Activated CD8-positive, alpha-beta memory T cell treated with anti-CD3 and anti-CD28 coated beads, Interleukin-2, amount 10 ng/mL, durations not matched to agents 7 days and 5 days (primary cell): ENCODE measurements around the gene BTN3A1. TPM values are rescaled to one million over a fixed set of nuclear protein-coding genes. Genes with fewer than 3 reads are reported as not detected.
A peak's percentile ranks its signal among the peaks of the same experiment; 100 is the strongest.

ENCODE experiments used
- ATAC-seq: fragments of 150-1000 bp; cut with Tn5 transposase; one replicate; pipeline ENCODE4 v1.10.0; 2021; ENCODE audit warnings: moderate library complexity
- CTCF ChIA-PET: fragments of 350-600 bp; sonication (Branson Sonifier 250); formaldehyde crosslinking; loops from one replicate; lab custom pipeline; 2021; ENCODE audit warnings: antibody characterized with exemption; lab: Charles Lee
- DNase-seq: peaks from one replicate; pipeline ENCODE4 v3.0.0-alpha.2; 2020
- H3K27ac Mint-ChIP-seq: one replicate; pipeline ENCODE4 v1.8.0; 2021; ENCODE audit warnings: mild to moderate bottlenecking, mixed read lengths
- H3K27me3 Mint-ChIP-seq: one replicate; pipeline ENCODE4 v1.8.0; 2021; ENCODE audit warnings: mixed read lengths
- H3K36me3 Mint-ChIP-seq: one replicate; pipeline ENCODE4 v1.8.0; 2021; ENCODE audit warnings: mild to moderate bottlenecking, mixed read lengths
- H3K4me1 Mint-ChIP-seq: one replicate; pipeline ENCODE4 v1.8.0; 2021; ENCODE audit warnings: mixed read lengths
- H3K4me3 Mint-ChIP-seq: one replicate; pipeline ENCODE4 v1.8.0; 2021; ENCODE audit warnings: mild to moderate bottlenecking, moderate library complexity, mixed read lengths
- H3K9me3 Mint-ChIP-seq: one replicate; pipeline ENCODE4 v1.8.0; 2022; ENCODE audit warnings: low read depth, mixed read lengths
- total RNA-seq, 2 experiments: library from RNA; stranded (reverse); gene quantifications; one replicate each; pipeline ENCODE4 v1.2.3, GENCODE V29; 2021

Gene BTN3A1
- total RNA-seq, 2 experiments from 2014 or later, result 47.6 to 64.7 TPM

DNA sequence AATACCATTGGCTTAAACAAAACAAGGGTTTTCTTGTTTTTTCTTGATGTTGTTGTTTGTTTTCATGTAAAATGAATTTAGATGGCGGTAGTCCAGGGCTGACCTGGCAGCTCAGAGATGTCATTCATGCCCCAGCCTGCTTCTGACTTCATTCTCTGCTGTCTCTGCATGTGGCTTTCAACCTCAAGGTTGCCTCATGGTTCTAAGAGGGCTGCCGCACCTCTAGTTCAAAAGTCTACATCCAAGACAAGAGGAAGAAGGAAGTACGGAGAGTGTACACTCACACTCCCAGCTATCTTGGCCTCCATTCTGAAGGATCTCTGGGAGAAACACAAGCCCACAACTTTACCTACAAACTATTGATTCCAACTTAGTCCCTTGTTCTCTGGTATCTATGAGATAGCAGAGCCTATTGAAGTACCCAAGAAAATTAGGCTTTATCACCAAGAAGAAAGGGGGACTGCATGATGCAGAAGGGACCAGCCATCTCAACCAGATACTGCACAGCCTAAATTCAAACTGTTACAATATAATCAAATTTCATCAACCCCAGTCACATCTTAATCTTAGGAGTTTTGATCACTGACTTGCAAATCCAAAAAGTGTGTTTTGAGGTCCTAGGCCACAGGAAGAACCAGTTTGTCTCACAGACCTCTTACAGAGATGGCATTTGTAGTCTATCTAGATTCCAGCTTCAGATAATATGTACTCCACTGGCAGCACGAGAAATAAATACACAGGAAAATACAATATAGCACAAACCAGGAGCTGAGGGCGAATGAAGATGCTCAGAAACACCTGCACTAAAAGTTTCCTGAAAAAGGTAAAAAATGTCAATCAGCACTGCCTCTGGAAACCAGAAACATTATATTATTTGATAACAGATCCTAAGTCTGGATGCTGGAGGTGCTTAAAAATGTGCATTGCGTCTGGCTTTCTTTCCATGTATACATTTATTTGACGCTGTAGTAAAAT, 37.4 kb downstream of the BTN3A1 start:
- Mint-ChIP-seq H3K4me1 (peaks cover 36% of the 10 kb centered on the region), H3K9me3 (peaks cover 2% of the 10 kb centered on the region), H3K27ac (peak overlapping the region; percentile 97), H3K4me3 (peak overlapping the region; percentile 98), H3K36me3 (peaks cover 21% of the 10 kb centered on the region), H3K27me3 (no peaks in the 10 kb centered on the region)
- DNase-seq, result no peak
- CTCF ChIA-PET, result interaction anchor here (0.8 to 1.3 kb wide), 2 partner anchors 14 to 36 kb away, joined by 3 to 4 read pairs; no protein-coding TSS in a partner anchor
- ATAC-seq, result no peak

DNA sequence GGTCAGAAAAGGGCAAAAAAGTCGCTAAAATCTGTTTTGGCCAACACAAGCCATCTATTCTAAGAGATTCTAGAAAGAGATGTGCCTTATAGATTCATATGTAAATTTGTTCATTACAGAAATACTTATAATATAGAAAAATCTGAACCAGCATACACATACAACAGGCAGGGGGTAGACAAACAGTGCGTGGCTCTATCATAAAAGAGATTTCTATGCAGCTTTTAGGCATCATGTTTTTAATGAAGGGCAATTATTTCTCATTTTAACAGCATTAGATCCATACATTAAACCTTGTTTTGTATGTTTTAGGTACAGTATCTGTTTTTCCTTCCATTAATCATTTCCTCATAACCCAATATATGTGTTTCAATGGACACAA, 38.9 kb downstream of the BTN3A1 start:
- peaks cover 51% of the 10 kb centered on the region for H3K4me1 Mint-ChIP-seq
- DNase-seq, result no peak
- CTCF ChIA-PET, result no interaction called here
- H3K9me3 Mint-ChIP-seq, result no peaks in the 10 kb centered on the region
- ATAC-seq, result no peak
- H3K27ac Mint-ChIP-seq, result peak overlapping the region; percentile 97
- H3K36me3 Mint-ChIP-seq, result peaks cover 34% of the 10 kb centered on the region
- H3K4me3 Mint-ChIP-seq, result peak overlapping the region; percentile 98
- no peaks in the 10 kb centered on the region for H3K27me3 Mint-ChIP-seq

DNA sequence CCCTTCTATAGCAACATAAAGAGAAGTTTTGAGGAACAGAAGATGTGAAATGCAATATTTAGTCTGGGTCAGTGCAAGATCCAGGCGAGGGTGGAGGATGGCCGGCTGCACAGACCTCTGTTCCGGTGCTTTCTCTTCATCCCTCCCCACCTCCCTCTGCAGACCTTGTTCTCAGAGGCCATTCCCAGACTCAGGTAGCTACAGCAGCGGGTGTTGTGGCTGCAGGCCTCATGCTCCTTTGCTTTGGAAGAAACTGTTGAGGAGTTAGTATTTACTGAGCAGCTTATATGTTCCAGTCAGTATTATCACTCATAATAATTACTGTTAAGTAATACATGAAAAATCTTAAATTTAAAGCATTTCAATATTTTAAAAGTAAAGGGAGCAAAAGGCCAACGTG, 39.9 kb downstream of the BTN3A1 start:
- H3K36me3 Mint-ChIP-seq, result peaks cover 41% of the 10 kb centered on the region
- DNase-seq, result peak; percentile 42
- peak overlapping the region; percentile 98 for H3K4me3 Mint-ChIP-seq
- CTCF ChIA-PET, result no interaction called here
- H3K27me3 Mint-ChIP-seq, result no peaks in the 10 kb centered on the region
- H3K27ac Mint-ChIP-seq, result peak overlapping the region; percentile 50
- ATAC-seq, result no peak
- H3K4me1 Mint-ChIP-seq, result peaks cover 58% of the 10 kb centered on the region
- H3K9me3 Mint-ChIP-seq, result no peaks in the 10 kb centered on the region

DNA sequence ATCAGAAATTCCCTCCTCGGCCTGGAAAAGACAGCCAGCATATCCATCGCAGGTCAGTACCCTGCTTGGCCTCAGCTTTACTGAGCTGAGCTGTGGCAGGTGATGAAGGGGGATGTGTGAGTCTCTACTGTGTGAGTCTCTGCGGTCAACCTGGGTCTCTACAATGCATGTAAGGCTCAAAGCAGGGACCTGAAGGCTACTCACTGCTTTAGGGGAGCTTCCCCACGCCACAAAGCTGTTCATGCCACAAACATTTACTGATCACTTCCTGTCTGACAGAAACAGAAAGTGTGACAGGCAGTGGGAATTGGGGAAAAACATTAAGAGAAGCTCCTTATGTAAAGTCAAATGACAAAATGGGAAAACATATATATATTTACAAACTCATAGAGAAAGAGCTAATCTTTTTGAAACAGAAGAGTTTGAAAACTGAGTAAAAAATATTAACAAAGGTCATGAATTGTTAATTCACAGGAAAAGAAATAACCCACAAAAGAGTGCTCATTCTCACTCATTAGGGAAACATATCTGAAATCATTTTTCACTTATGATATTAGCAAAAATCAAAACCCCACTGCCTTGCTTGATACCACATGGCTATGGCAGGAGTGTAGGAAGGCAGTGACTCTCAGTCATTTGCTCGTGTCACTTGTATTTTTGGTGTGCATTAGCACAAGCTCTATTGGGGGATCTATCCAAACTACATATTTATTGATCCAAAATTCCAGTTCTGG, 44.0 kb downstream of the BTN3A1 start:
- Mint-ChIP-seq H3K4me3 (peak overlapping the region; percentile 43), H3K36me3 (peaks cover 60% of the 10 kb centered on the region), H3K4me1 (peaks cover 49% of the 10 kb centered on the region), H3K9me3 (no peaks in the 10 kb centered on the region), H3K27me3 (no peaks in the 10 kb centered on the region), H3K27ac (peak overlapping the region; percentile 83)
- CTCF ChIA-PET, result interaction anchor here (0.6 to 1.9 kb wide), 6 partner anchors 40 to 124 kb away, joined by 3 to 4 read pairs (median 3); partner anchors contain the start of gene HMGN4
- ATAC-seq, result peak; percentile 94
- peak; percentile 78 for DNase-seq

DNA sequence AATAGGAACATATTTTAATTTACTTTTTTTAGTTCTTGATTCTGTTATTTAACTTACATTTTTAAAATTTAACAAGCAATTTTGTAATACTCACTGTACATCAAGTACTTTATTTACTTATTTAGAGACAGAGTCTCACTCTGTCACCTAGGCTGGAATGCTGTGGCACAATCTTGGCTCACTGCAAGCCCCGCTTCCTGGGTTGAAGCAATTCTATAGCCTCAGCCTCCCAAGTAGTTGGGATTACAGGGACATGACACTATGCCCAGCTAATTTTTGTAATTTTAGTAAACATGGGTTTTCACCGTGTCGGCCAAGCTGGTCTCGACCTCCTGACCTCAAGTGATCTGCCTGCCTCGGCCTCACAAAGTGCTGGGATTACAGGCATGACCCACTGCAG, 45.2 kb downstream of the BTN3A1 start:
- Mint-ChIP-seq H3K4me3 (no peak overlapping the region), H3K9me3 (no peaks in the 10 kb centered on the region), H3K27ac (no peak overlapping the region), H3K4me1 (peaks cover 43% of the 10 kb centered on the region), H3K27me3 (no peaks in the 10 kb centered on the region), H3K36me3 (peaks cover 67% of the 10 kb centered on the region)
- DNase-seq (no peak), ATAC-seq (no peak)
- CTCF ChIA-PET, result no interaction called here

DNA sequence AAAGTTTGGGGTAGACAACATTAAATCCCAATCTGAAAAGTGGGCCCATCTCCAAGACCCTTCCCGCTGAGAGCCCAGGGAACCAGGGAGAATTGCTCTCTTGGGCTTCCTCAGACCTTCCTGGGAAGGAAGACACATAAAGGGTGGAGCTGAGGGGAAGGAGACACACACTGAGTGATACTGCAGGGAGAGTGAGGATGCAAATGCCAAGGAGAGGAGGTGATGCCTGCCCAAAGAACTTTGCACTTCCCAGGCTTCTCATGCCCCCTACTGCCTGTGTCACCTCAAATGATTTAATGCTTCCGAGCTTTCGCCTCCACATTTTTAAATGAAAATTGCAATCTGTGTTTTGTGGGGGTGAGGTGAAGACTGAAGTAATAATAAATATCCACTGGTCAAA, 48.2 kb downstream of the BTN3A1 start:
- Mint-ChIP-seq H3K27me3 (no peaks in the 10 kb centered on the region), H3K36me3 (peaks cover 47% of the 10 kb centered on the region)
- no peak for ATAC-seq

DNA sequence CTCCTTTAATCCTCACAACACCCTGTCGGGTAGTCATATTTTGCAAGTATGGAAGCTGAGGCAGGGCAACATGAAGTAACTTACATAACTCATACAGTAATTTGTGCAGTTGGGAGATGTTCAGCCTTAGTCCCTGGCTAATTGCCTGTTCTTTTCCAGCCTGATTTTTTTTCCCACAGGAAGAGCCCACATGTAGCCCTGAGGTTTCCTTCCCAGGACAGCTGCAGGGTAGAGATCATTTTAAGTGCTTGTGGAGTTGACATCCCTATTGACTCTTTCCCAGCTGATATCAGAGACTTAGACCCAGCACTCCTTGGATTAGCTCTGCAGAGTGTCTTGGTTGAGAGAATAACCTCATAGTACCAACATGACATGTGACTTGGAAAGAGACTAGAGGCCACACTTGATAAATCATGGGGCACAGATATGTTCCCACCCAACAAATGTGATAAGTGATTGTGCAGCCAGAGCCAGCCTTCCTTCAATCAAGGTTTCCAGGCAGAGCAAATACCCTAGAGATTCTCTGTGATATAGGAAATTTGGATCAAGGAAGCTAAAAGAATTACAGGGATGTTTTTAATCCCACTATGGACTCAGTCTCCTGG, 50.7 kb downstream of the BTN3A1 start:
- no peak for ATAC-seq
- Mint-ChIP-seq H3K36me3 (peaks cover 30% of the 10 kb centered on the region), H3K27me3 (no peaks in the 10 kb centered on the region), H3K9me3 (no peaks in the 10 kb centered on the region), H3K4me1 (peaks cover 18% of the 10 kb centered on the region), H3K27ac (no peak overlapping the region), H3K4me3 (no peak overlapping the region)
- no peak for DNase-seq
- CTCF ChIA-PET, result interaction anchor here (1.0 kb wide), 1 partner anchor 21 kb away, joined by 3 read pairs; no protein-coding TSS in a partner anchor

More for the DNA sequence above, 48.2 kb downstream of the BTN3A1 start:
- DNase-seq, result no peak
- peaks cover 18% of the 10 kb centered on the region for H3K4me1 Mint-ChIP-seq
- H3K27ac Mint-ChIP-seq, result peak overlapping the region; percentile 8
- H3K4me3 Mint-ChIP-seq, result no peak overlapping the region
- no peaks in the 10 kb centered on the region for H3K9me3 Mint-ChIP-seq
- CTCF ChIA-PET, result interaction anchor here (1.0 kb wide), 1 partner anchor 109 kb away, joined by 4 read pairs; no protein-coding TSS in a partner anchor

DNA sequence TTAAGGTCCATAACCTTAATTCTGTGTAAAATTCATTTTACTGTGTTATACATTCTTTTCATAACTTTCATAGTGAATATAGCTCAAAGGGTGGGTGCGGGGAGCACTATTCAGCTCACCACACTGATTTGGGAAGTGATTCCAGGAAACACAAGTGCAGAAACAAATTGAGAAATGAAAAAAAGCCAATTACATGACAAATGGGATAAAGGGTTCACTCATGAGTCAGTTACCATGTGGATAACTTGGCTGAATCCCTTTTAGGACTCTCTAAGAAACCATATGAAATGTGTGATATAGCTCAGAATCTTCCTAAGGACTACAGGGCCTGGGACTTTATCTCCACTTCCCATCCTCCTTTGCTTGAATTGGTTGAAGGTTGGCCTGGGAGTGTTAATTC, 52.6 kb downstream of the BTN3A1 start:
- H3K27ac Mint-ChIP-seq, result no peak overlapping the region
- peaks cover 22% of the 10 kb centered on the region for H3K36me3 Mint-ChIP-seq
- ATAC-seq (no peak), DNase-seq (no peak)
- H3K9me3 Mint-ChIP-seq, result no peaks in the 10 kb centered on the region
- H3K27me3 Mint-ChIP-seq, result no peaks in the 10 kb centered on the region
- H3K4me3 Mint-ChIP-seq, result no peak overlapping the region
- CTCF ChIA-PET, result interaction anchor here (1.0 to 1.5 kb wide), 2 partner anchors 10 to 113 kb away, joined by 3 to 5 read pairs; no protein-coding TSS in a partner anchor
- peaks cover 24% of the 10 kb centered on the region for H3K4me1 Mint-ChIP-seq

DNA sequence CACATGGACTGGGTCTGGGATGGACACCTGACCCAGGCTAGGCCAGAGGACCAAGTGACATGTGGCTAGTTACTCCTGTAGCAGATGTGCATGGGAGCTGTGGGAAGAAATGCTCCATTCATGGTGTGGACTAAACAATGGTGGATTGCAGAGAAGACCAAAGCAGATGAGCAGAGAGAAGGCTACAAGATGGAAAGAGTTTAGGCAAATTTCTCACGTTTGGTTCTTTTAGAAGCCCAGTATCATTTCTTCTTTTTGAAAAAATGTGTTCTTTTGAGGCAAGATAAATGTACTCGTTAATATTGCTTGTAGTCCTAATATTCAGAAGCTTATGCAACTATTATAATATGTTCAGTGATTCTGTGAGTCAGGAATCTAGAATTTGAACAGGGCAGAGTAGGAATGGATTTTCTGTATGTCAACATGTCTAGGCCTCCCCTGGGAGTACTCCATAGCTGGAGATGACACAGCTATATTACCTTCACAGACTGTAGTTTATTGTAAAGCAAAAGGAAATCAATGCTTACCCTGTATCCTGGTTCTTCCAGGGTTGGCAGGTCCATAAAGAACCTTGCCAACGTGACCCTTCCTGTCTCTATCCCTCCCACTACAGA, 53.4 kb downstream of the BTN3A1 start:
- Mint-ChIP-seq H3K27ac (no peak overlapping the region), H3K4me1 (peaks cover 32% of the 10 kb centered on the region)
- ATAC-seq, result no peak

DNA sequence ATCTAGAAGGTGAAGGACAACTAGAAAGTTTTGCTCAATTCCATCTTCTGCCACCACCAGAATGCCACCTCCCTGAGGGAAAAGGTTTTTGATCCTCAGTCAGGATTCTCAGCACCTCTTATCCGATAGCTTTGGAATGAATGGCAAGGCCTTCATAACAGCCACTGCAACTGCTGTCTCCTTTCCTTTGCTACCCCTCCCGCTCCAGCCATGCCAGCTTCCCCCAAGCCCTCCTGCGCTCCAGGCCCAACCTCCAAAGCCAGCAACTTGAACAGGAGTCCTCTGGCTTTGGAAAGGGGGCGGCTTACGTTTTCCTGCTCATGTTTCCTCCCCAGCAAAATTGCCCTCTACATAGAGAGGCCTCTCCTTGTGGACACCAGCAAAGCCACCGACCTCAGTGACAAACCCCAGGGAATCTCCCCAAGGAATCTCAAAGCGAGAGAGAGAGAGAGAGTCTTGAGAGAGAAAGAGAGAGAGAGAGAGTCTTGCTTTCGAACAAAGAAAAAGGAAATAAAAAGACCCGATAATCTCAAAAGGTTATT, 55.3 kb downstream of the BTN3A1 start:
- Mint-ChIP-seq H3K27ac (peak overlapping the region; percentile 92), H3K4me3 (peak overlapping the region; percentile 89), H3K4me1 (peaks cover 45% of the 10 kb centered on the region), H3K27me3 (no peaks in the 10 kb centered on the region), H3K9me3 (no peaks in the 10 kb centered on the region), H3K36me3 (peaks cover 28% of the 10 kb centered on the region)
- ATAC-seq (peak; percentile 26), DNase-seq (no peak)
- CTCF ChIA-PET, result interaction anchor here (1.3 kb wide), 1 partner anchor 38 kb away, joined by 4 read pairs; no protein-coding TSS in a partner anchor

More for the DNA sequence above, 53.4 kb downstream of the BTN3A1 start:
- Mint-ChIP-seq H3K4me3 (no peak overlapping the region), H3K9me3 (no peaks in the 10 kb centered on the region), H3K27me3 (no peaks in the 10 kb centered on the region), H3K36me3 (peaks cover 24% of the 10 kb centered on the region)
- CTCF ChIA-PET, result interaction anchor here (0.5 to 1.5 kb wide), 2 partner anchors 107 to 113 kb away, joined by 3 to 5 read pairs; no protein-coding TSS in a partner anchor
- no peak for DNase-seq

DNA sequence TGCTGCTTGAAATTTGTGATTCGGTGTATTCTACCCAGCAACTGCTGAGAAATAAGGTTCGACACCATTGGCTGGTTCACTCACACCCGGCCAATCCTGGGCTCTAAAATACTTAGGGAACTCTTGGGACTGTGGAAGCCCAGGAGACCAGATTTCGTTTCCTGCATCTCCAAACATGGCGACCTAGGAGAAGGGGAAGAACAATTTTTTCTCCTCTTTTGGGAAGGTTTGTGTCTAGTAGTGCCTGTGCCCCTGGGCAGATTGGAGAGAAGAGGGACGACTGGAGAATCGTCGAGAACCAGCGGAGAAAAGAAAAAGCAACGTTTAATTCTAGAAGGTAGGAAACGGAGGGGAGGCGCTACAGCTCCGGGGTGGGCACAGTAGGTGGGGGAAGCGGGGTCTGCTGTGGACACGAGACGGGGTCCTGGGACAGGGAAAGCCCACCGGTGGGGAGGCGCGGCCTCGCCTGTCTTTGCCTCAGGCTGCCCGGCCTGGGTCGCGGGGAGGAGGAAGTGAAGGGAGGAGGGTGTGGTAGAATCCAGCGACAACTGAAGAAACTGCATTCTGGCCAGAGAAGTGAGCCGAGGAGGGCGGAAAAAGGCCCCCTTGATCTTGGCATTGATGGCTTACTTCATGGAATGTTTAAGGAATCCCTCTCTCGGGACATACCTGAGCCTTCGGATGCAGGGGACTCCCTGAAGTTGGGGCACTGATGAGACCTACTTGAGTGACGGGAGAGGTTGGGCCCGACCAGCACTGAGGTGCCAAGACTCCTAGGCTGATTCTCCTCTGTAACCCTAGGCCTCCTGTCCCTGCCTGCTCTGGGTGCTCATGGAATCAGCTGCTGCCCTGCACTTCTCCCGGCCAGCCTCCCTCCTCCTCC, 56.0 kb downstream of the BTN3A1 start, which contains the start of gene BTN2A1:
Gene BTN2A1, plus strand, starts transcription at position 150 of the 883 bp plus-strand sequence. Its CDS starts 682 bp downstream, at position 832.
- ATAC-seq (peak; percentile 98), DNase-seq (peak; percentile 83)
- H3K9me3 Mint-ChIP-seq, result no peaks in the 10 kb centered on the region
- peak within 1 kb of the TSS; percentile 92 for H3K27ac Mint-ChIP-seq
- H3K4me1 Mint-ChIP-seq, result peaks cover 46% of the 10 kb centered on the region
- peak within 1 kb of the TSS; percentile 89 for H3K4me3 Mint-ChIP-seq
- CTCF ChIA-PET, result interaction anchor here (1.3 kb wide), 1 partner anchor 38 kb away, joined by 4 read pairs; no protein-coding TSS in a partner anchor
- H3K27me3 Mint-ChIP-seq, result no peaks in the 10 kb centered on the region
- peaks cover 31% of the 10 kb centered on the region for H3K36me3 Mint-ChIP-seq
